Hematopoietic multipotent progenitor cell treated with erythropoietin and hydrocortisone succinate and interleukin-3 and kit ligand, for 17 days (in vitro differentiated cells): ENCODE results near the gene CAMTA1.
"Not testable (repeated sequence)": the region's sequence is repeated elsewhere in the genome, so short reads cannot be mapped to it uniquely, and the experiment has no call there.

Source experiments
- DNase-seq: peaks from one replicate; pipeline ENCODE4 v3.0.0-alpha.2; 2015; ENCODE audit warnings: low spot score

The CAMTA1 gene

GRCh38 chr1:7150724-7151280 is 365.5 kb downstream of the CAMTA1 start:
- DNase-seq: no peak

GRCh38 chr1:7151978-7152377 is 366.7 kb downstream of the CAMTA1 start:
- DNase-seq: no peak

- DNase-seq: no peak
These were observed 367.4 kb downstream of the CAMTA1 start for GRCh38 chr1:7152655-7153054.

- DNase-seq: no peak
These were observed 368.2 kb downstream of the CAMTA1 start for GRCh38 chr1:7153464-7153863.

- no peak for DNase-seq
These were observed 374.0 kb downstream of the CAMTA1 start for GRCh38 chr1:7159116-7159781.

GRCh38 chr1:7168554-7168953 is 383.3 kb downstream of the CAMTA1 start:
- DNase-seq: not testable (repeated sequence)

GRCh38 chr1:7171168-7171567 is 385.9 kb downstream of the CAMTA1 start:
- DNase-seq: no peak

- no peak for DNase-seq
These were observed 386.3 kb downstream of the CAMTA1 start for GRCh38 chr1:7171574-7171973.

- DNase-seq: no peak
These were observed 387.6 kb downstream of the CAMTA1 start for GRCh38 chr1:7172804-7173203.

GRCh38 chr1:7174561-7174960 is 389.3 kb downstream of the CAMTA1 start:
- DNase-seq: no peak

- no peak for DNase-seq
These were observed 390.0 kb downstream of the CAMTA1 start for GRCh38 chr1:7174980-7175906.

- no peak for DNase-seq
These were observed 391.8 kb downstream of the CAMTA1 start for GRCh38 chr1:7177021-7177420.

GRCh38 chr1:7177438-7178146 is 392.3 kb downstream of the CAMTA1 start:
- no peak for DNase-seq

GRCh38 chr1:7178336-7178735 is 393.1 kb downstream of the CAMTA1 start:
- no peak for DNase-seq

GRCh38 chr1:7178741-7179140 is 393.5 kb downstream of the CAMTA1 start:
- DNase-seq: no peak

GRCh38 chr1:7185721-7186120 is 400.5 kb downstream of the CAMTA1 start:
- no peak for DNase-seq

- no peak for DNase-seq
These were observed 401.3 kb downstream of the CAMTA1 start for GRCh38 chr1:7186382-7187111.

- DNase-seq: no peak
These were observed 401.8 kb downstream of the CAMTA1 start for GRCh38 chr1:7187112-7187493.

GRCh38 chr1:7190261-7190660 is 405.0 kb downstream of the CAMTA1 start:
- no peak for DNase-seq

GRCh38 chr1:7192453-7192852 is 407.2 kb downstream of the CAMTA1 start:
- DNase-seq: no peak

- no peak for DNase-seq
These were observed 411.0 kb downstream of the CAMTA1 start for GRCh38 chr1:7196036-7196911.
